ENCODE data around the gene KCNA5.

GRCh38 chr12:5039815-5040214 lies 3.9 kb upstream of the KCNA5 start:
- no peak for TF ChIP-seq SMAD3 (CRISPR knock-in tag; conservative IDR thresholded peaks at IDR 0.05)
- TF ChIP-seq, protein P1, sequence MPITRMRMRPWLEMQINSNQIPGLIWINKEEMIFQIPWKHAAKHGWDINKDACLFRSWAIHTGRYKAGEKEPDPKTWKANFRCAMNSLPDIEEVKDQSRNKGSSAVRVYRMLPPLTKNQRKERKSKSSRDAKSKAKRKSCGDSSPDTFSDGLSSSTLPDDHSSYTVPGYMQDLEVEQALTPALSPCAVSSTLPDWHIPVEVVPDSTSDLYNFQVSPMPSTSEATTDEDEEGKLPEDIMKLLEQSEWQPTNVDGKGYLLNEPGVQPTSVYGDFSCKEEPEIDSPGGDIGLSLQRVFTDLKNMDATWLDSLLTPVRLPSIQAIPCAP (CRISPR knock-in tag; IDR thresholded peaks at IDR 0.05; ENCODE audit: borderline replicate concordance), result no peak
- TF ChIP-seq POLR2G (IDR thresholded peaks at IDR 0.05; ENCODE audit: low read depth, low read length), result no peak
- TF ChIP-seq HDGF (IDR thresholded peaks at IDR 0.05), result no peak
- TF ChIP-seq, protein P2, sequence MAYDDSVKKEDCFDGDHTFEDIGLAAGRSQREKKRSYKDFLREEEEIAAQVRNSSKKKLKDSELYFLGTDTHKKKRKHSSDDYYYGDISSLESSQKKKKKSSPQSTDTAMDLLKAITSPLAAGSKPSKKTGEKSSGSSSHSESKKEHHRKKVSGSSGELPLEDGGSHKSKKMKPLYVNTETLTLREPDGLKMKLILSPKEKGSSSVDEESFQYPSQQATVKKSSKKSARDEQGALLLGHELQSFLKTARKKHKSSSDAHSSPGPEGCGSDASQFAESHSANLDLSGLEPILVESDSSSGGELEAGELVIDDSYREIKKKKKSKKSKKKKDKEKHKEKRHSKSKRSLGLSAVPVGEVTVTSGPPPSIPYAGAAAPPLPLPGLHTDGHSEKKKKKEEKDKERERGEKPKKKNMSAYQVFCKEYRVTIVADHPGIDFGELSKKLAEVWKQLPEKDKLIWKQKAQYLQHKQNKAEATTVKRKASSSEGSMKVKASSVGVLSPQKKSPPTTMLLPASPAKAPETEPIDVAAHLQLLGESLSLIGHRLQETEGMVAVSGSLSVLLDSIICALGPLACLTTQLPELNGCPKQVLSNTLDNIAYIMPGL (CRISPR knock-in tag; IDR thresholded peaks at IDR 0.05), result no peak
- no peak for TF ChIP-seq ARID4B (CRISPR knock-in tag; IDR thresholded peaks at IDR 0.05)
